DOHH2 (cell line): ENCODE data around the gene VEGFA.

Experiments
- H3F3A ChIP-seq: fragments of 200-600 bp; sonication (generic), shearing (Covaris generic); 2 replicates; pipeline ENCODE4 v1.6.0; 2016; ENCODE audit warnings: antibody characterized with exemption, mild to moderate bottlenecking; ENCODE audit not compliant: control insufficient read depth, insufficient read depth
- H3K27ac ChIP-seq: fragments of 200-600 bp; sonication (generic); 2 replicates; pipeline ENCODE4 v1.5.1; 2014; ENCODE audit warnings: low read depth, mild to moderate bottlenecking, low read length, moderate library complexity
- H3K27me3 ChIP-seq: fragments of 200-600 bp; sonication (generic); 2 replicates; pipeline ENCODE4 v1.6.1; 2014; ENCODE audit warnings: mild to moderate bottlenecking, low read length, mixed read lengths; ENCODE audit not compliant: control insufficient read depth
- H3K36me3 ChIP-seq: fragments of 200-600 bp; sonication (generic); 2 replicates; pipeline ENCODE4 v1.6.1; 2014; ENCODE audit warnings: mild to moderate bottlenecking, low read length, moderate library complexity, mixed read lengths; ENCODE audit not compliant: control insufficient read depth
- H3K4me1 ChIP-seq: fragments of 200-600 bp; sonication (generic); 2 replicates; pipeline ENCODE4 v1.6.1; 2014; ENCODE audit warnings: mild to moderate bottlenecking, low read length, mixed read lengths; ENCODE audit not compliant: control insufficient read depth
- H3K4me2 ChIP-seq: fragments of 200-600 bp; sonication (generic); 2 replicates; pipeline ENCODE4 v1.6.0; 2014; ENCODE audit warnings: mild to moderate bottlenecking, low read length, moderate library complexity
- H3K4me3 ChIP-seq: fragments of 200-600 bp; sonication (generic); 2 replicates; pipeline ENCODE4 v1.5.1; 2014; ENCODE audit warnings: mild to moderate bottlenecking, low read length, mixed read lengths
- H3K79me2 ChIP-seq: fragments of 200-600 bp; sonication (generic); 2 replicates; pipeline ENCODE4 v1.6.1; 2014; ENCODE audit warnings: mild to moderate bottlenecking, low read length, mixed read lengths; ENCODE audit not compliant: control insufficient read depth
- H3K9me2 ChIP-seq: fragments of 200-600 bp; sonication (generic); replicated peaks from 2 replicates; pipeline ENCODE4 v1.6.1; 2014; ENCODE audit warnings: mild to moderate bottlenecking, low read length, mixed read lengths; ENCODE audit not compliant: control insufficient read depth
- H3K9me3 ChIP-seq: fragments of 200-600 bp; sonication (generic); 2 replicates; pipeline ENCODE4 v1.6.1; 2014; ENCODE audit warnings: antibody characterized with exemption, low read length, mixed read lengths; ENCODE audit not compliant: control insufficient read depth, insufficient read depth
- H4K20me1 ChIP-seq: fragments of 200-600 bp; sonication (generic); 2 replicates; pipeline ENCODE4 v1.6.0; 2014; ENCODE audit warnings: low read depth, mild to moderate bottlenecking, antibody characterized with exemption, low read length, moderate library complexity; ENCODE audit not compliant: control insufficient read depth, insufficient read depth
- EZH2phosphoT487 ChIP-seq: fragments of 200-600 bp; sonication (generic); IDR thresholded peaks from 2 replicates; pipeline ENCODE4 v1.6.1; 2017; ENCODE audit warnings: borderline replicate concordance, mild to moderate bottlenecking, antibody characterized with exemption, low read length, moderate library complexity, mixed read lengths
- TF ChIP-seq, protein P1 (sequence below): fragments of 200-600 bp; sonication (generic); IDR thresholded peaks from one replicate; pipeline ENCODE4 v1.5.1; 2014; ENCODE audit warnings: antibody characterized with exemption, mild to moderate bottlenecking, low read depth, low read length; ENCODE audit not compliant: poor library complexity, severe bottlenecking

VEGFA gene

DNA sequence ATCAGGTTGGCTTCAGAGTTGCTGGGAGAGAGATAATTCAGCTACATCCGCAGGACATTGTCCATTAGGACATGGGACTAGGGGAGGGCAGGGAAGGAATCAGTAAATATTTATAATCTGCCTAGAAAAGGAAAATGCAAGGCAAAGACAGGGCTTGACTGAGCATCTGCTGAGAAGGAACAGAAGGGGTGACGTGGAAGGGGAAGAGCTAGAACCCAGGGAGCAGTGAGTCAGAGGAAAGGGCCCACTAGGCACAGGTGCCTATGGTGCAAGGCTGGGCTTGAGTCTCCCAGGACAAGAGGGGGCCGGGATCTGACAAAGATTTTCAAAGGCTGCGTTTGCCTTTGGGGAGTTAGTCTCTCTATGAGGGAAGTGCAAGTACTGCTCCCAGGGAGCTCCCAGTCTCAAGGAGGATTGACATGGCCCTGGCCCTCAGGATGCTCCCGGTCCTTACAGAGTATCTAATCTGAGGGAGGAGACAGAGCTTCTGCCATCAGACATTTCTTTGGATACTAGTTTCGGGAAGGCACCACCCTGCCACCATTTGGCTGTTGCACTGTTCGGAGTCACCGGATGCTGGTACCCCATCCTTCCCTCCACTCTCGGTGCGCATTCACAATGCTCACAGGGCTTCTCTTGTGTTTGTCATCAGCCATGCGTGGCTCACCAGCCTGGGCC, 21.9 kb downstream of the VEGFA start:
- no peak overlapping the region for H3K4me2 ChIP-seq
- no peak overlapping the region for H3K4me3 ChIP-seq
- H3K9me3 ChIP-seq: no peaks in the 10 kb centered on the region
- H3K79me2 ChIP-seq: no peaks in the 10 kb centered on the region
- TF ChIP-seq, protein P1, sequence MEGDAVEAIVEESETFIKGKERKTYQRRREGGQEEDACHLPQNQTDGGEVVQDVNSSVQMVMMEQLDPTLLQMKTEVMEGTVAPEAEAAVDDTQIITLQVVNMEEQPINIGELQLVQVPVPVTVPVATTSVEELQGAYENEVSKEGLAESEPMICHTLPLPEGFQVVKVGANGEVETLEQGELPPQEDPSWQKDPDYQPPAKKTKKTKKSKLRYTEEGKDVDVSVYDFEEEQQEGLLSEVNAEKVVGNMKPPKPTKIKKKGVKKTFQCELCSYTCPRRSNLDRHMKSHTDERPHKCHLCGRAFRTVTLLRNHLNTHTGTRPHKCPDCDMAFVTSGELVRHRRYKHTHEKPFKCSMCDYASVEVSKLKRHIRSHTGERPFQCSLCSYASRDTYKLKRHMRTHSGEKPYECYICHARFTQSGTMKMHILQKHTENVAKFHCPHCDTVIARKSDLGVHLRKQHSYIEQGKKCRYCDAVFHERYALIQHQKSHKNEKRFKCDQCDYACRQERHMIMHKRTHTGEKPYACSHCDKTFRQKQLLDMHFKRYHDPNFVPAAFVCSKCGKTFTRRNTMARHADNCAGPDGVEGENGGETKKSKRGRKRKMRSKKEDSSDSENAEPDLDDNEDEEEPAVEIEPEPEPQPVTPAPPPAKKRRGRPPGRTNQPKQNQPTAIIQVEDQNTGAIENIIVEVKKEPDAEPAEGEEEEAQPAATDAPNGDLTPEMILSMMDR: no peak
- TF ChIP-seq EZH2phosphoT487: no peak
- H3F3A ChIP-seq: no peaks in the 10 kb centered on the region
- H3K27ac ChIP-seq: no peak overlapping the region
- H3K4me1 ChIP-seq: no peaks in the 10 kb centered on the region
- no peaks in the 10 kb centered on the region for H4K20me1 ChIP-seq
- no peaks in the 10 kb centered on the region for H3K36me3 ChIP-seq
- H3K9me2 ChIP-seq: no peaks in the 10 kb centered on the region
- no peaks in the 10 kb centered on the region; the same call in 1 of the 2 replicates for H3K27me3 ChIP-seq

DNA sequence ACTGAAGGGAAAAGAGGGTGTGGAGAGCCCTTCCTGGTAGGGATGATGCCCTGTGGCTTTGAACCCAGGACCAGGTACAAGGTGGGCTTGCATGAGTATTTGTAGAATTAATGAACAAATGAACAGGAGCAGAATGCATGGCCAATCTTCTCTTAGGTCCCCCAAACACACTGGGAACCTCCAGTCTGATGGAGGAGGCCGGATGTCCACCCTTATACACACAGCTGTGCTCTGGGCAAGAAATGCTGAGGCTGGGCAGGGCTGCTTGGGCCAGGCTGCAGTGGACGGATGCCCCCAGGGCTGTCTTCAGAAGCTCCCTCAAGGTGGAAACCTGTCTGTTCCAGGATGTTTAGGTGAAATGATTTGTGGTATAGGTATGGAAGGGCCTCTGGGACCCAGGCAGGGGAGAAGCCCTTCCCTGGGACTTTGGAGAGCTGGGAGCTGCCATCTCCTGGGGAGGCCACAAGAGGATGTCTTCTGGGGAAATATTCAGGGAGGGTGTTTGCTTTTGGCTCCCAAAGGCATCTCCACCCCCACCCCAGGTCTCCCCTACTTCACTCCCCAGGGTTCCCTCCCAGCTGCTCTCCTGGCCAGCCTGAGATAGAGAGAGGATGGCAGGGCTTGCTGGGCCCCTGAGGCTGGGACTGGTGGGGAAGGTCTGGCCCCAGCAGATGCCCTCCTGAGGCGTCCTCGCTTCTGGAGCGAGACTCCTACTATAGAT, 23.3 kb downstream of the VEGFA start:
- Histone ChIP-seq H3K27me3 (no peaks in the 10 kb centered on the region; the same call in 1 of the 2 replicates), H3K79me2 (no peaks in the 10 kb centered on the region), H3K9me2 (no peaks in the 10 kb centered on the region), H3K36me3 (no peaks in the 10 kb centered on the region), H3K4me1 (no peaks in the 10 kb centered on the region), H4K20me1 (no peaks in the 10 kb centered on the region), H3K4me2 (no peak overlapping the region), H3K27ac (no peak overlapping the region), H3F3A (no peaks in the 10 kb centered on the region), H3K9me3 (no peaks in the 10 kb centered on the region), H3K4me3 (no peak overlapping the region)
- TF ChIP-seq, protein P1: no peak
- no peak for TF ChIP-seq EZH2phosphoT487

DNA sequence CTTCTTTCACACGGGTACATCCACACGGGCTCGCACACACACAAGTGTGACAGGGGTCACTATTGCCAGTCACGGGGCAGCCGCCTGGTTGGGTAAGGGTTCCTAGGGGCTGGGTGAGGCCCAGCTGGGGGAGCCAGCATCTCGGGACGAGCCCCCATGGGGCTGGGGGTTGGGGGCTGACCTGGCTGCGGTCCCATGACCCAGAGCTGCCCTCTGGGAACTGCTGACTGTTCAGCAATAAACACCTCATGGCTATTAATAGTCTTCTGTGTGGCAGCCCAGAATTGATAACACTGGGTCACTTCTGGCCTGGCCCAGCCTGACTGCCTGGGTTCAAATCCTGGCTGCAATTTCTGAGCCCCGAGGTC, 23.8 kb downstream of the VEGFA start:
- Histone ChIP-seq H3K4me1 (no peaks in the 10 kb centered on the region), H3F3A (no peaks in the 10 kb centered on the region), H4K20me1 (no peaks in the 10 kb centered on the region), H3K4me3 (no peak overlapping the region), H3K79me2 (no peaks in the 10 kb centered on the region), H3K9me2 (no peaks in the 10 kb centered on the region), H3K9me3 (no peaks in the 10 kb centered on the region), H3K4me2 (no peak overlapping the region), H3K27me3 (no peaks in the 10 kb centered on the region; the same call in 1 of the 2 replicates), H3K36me3 (no peaks in the 10 kb centered on the region), H3K27ac (no peak overlapping the region)
- TF ChIP-seq EZH2phosphoT487: no peak
- TF ChIP-seq, protein P1: no peak
